ENCODE measurements around the gene AHSA1.

Gene AHSA1

GRCh38 chr14:77511486-77512162 is 53.7 kb downstream of the AHSA1 start:
- DNase-seq: no peak

- DNase-seq: no peak
Observed at GRCh38 chr14:77516126-77516525, 58.2 kb downstream of the AHSA1 start.
